CD4-positive, alpha-beta T cell (primary cell): ENCODE measurements around the gene HDAC9. TPM values are rescaled to one million over a fixed set of nuclear protein-coding genes. Genes with fewer than 3 reads are reported as not detected.

Experiments used
- ATAC-seq: fragments of 200-7000 bp; cut with Tn5 transposase; one replicate; pipeline ENCODE4 v1.10.0; 2022; ENCODE audit warnings: mild to moderate bottlenecking; ENCODE audit not compliant: poor library complexity
- CTCF ChIA-PET: fragments of 350-600 bp; sonication (Branson Sonifier 250); formaldehyde crosslinking; loops from one replicate; lab custom pipeline; 2021; ENCODE audit warnings: antibody characterized with exemption, inconsistent platforms; lab: Charles Lee
- POLR2A ChIA-PET: fragments of 350-600 bp; sonication (Branson Sonifier 250); formaldehyde crosslinking; loops from one replicate; lab custom pipeline; 2021; ENCODE audit warnings: antibody characterized with exemption, inconsistent platforms; lab: Charles Lee
- DNase-seq, 14 experiments: peaks; one replicate each; pipeline ENCODE4 v3.0.0-alpha.2; 2013 to 2020; ENCODE audit warnings: mixed read lengths in 2 of 14
- H3K27ac ChIP-seq, 2 donors: one replicate each; pipeline versions ENCODE4 v1.5.1 to v1.7.0; 2013; ENCODE audit warnings: low read length in 2 of 2, low read depth in 1 of 2, mild to moderate bottlenecking in 1 of 2
- H3K27me3 ChIP-seq, 2 experiments: 1 replicate in 1 of 2; 2 replicates in 1 of 2; pipeline versions ENCODE4 v1.6.1 to v1.7.0; 2013; ENCODE audit warnings: low read length in 2 of 2, control low read depth in 1 of 2, mild to moderate bottlenecking in 1 of 2, moderate library complexity in 1 of 2; ENCODE audit not compliant: insufficient read depth in 2 of 2, control insufficient read depth in 1 of 2
- H3K36me3 ChIP-seq: one replicate; pipeline ENCODE4 v1.6.1; 2013; ENCODE audit warnings: low read length, control low read depth; ENCODE audit not compliant: insufficient read depth
- H3K4me1 ChIP-seq: one replicate; pipeline ENCODE4 v1.6.1; 2013; ENCODE audit warnings: low read length, control low read depth; ENCODE audit not compliant: insufficient read depth
- H3K4me3 ChIP-seq: one replicate; pipeline ENCODE4 v1.5.1; 2013; ENCODE audit warnings: mild to moderate bottlenecking, low read length, moderate library complexity
- H3K9me3 ChIP-seq, 2 experiments: 1 replicate in 1 of 2; 2 replicates in 1 of 2; pipeline versions ENCODE4 v1.6.1 to v1.7.0; 2013; ENCODE audit warnings: low read length in 2 of 2, mild to moderate bottlenecking in 2 of 2, control low read depth in 1 of 2, moderate library complexity in 1 of 2; ENCODE audit not compliant: control insufficient read depth in 1 of 2, insufficient read depth in 1 of 2
- H3K27ac Mint-ChIP-seq: one replicate; pipeline ENCODE4 v1.8.0; 2020; ENCODE audit warnings: mixed read lengths
- H3K27me3 Mint-ChIP-seq: one replicate; pipeline ENCODE4 v1.8.0; 2021; ENCODE audit warnings: mixed read lengths
- H3K36me3 Mint-ChIP-seq: one replicate; pipeline ENCODE4 v1.8.0; 2021; ENCODE audit warnings: low read depth, mixed read lengths
- H3K4me1 Mint-ChIP-seq: one replicate; pipeline ENCODE4 v1.8.0; 2021; ENCODE audit warnings: low read depth, mixed read lengths
- H3K4me3 Mint-ChIP-seq: one replicate; pipeline ENCODE4 v1.8.0; 2020; ENCODE audit warnings: mild to moderate bottlenecking, mixed read lengths
- H3K9me3 Mint-ChIP-seq: one replicate; pipeline ENCODE4 v1.8.0; 2020; ENCODE audit warnings: mixed read lengths
- intact Hi-C, 2 experiments: fragments of 100-400 bp; cut with DNase I in 1 of 2; cut with micrococcal nuclease in 1 of 2; formaldehyde crosslinking; loops; one replicate each; pipeline versions ENCODE4 v1.15.1 to v1.9.0; 2023 to 2025; cut with DNase I, micrococcal nuclease
- total RNA-seq, 174 experiments: library from RNA in 2 of 174; stranded (reverse) in 2 of 174; gene quantifications; one replicate each; pipeline ENCODE4 v1.2.3 and lab custom pipeline; 2021 to 2026
- TF ChIP-seq, protein P1 (sequence below): fragments of 200-600 bp; IDR thresholded peaks from one replicate; pipeline ENCODE4 v1.8.0; 2022; ENCODE audit warnings: antibody characterized with exemption, mild to moderate bottlenecking

Gene HDAC9
- total RNA-seq, 2 experiments from 2014 or later: 0.73 to 1.2 TPM

DNA sequence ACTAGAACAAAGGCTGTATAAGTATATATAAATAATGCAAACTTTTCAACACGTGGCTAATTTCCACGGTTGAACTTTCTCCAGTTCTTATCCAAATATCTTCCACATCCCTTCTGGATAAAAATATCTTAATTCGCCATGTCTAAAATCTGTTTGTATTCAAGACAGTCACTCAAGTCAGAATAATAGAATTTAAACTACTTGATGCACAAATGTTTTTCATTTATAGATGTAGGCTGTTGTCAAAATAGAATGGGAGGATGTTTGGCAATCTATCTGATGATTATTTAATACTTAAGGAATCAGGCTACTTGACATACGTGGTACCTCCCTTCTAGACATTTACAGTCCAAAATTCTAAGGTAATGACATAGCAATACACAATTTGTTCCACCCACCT lies 417.6 kb downstream of the HDAC9 start:
- intact Hi-C loops: no loop called here
- POLR2A ChIA-PET: no interaction called here
- Mint-ChIP-seq H3K27me3 (no peaks in the 10 kb centered on the region), H3K9me3 (peaks cover 10% of the 10 kb centered on the region), H3K4me1 (no peaks in the 10 kb centered on the region), H3K4me3 (no peak overlapping the region), H3K27ac (no peak overlapping the region), H3K36me3 (no peaks in the 10 kb centered on the region)
- H3K36me3 ChIP-seq: no peaks in the 10 kb centered on the region
- no peaks in the 10 kb centered on the region for H3K4me1 ChIP-seq
- TF ChIP-seq, protein P1, sequence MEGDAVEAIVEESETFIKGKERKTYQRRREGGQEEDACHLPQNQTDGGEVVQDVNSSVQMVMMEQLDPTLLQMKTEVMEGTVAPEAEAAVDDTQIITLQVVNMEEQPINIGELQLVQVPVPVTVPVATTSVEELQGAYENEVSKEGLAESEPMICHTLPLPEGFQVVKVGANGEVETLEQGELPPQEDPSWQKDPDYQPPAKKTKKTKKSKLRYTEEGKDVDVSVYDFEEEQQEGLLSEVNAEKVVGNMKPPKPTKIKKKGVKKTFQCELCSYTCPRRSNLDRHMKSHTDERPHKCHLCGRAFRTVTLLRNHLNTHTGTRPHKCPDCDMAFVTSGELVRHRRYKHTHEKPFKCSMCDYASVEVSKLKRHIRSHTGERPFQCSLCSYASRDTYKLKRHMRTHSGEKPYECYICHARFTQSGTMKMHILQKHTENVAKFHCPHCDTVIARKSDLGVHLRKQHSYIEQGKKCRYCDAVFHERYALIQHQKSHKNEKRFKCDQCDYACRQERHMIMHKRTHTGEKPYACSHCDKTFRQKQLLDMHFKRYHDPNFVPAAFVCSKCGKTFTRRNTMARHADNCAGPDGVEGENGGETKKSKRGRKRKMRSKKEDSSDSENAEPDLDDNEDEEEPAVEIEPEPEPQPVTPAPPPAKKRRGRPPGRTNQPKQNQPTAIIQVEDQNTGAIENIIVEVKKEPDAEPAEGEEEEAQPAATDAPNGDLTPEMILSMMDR: no peak
- no peaks in the 10 kb centered on the region for H3K9me3 ChIP-seq
- no peak overlapping the region for H3K27ac ChIP-seq
- H3K4me3 ChIP-seq: no peak overlapping the region
- no peaks in the 10 kb centered on the region for H3K27me3 ChIP-seq
- ATAC-seq: no peak
- no peak for DNase-seq
- CTCF ChIA-PET: no interaction called here

DNA sequence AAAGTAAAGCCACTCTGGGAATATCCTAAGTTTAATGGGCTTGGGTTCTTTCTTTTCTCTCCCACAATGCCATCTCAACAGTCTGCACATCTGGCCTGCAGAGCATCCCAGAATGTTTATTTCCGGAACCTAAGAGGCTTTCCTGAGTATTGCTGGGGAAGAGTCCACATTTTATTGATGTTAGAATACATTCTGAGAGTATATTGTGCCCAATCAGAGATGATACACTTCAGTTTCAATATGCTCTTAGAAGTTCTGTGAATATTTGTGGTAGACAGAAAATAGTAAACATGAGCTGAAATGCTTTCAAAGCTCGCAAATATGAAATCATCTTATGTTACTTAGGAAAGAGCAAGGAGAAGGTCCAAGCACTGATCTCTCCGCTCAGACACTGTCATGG lies 421.3 kb downstream of the HDAC9 start:
- no peak overlapping the region for H3K4me3 Mint-ChIP-seq

DNA sequence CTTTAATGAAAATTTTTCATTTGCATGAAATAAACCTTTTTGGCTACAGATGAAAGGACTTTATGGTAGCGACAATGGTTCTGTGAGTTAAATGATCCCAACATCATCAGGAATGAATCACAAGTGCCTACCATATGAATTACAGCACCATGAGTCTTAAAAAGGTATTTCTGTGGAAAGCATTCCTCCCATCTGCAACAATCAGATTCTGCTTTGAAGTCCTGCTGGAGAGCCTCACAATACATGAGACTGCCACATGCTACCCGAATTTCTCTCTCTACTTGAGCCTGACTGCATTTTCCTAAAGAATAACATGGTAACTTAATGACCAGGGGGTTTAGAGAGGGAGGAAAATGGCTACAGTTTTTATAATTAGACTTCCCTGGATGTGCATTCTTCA lies 431.6 kb downstream of the HDAC9 start:
- Mint-ChIP-seq H3K27ac (no peak overlapping the region), H3K9me3 (peaks cover 9% of the 10 kb centered on the region), H3K4me3 (no peak overlapping the region), H3K4me1 (no peaks in the 10 kb centered on the region), H3K36me3 (no peaks in the 10 kb centered on the region), H3K27me3 (no peaks in the 10 kb centered on the region)
- ChIA-PET CTCF (no interaction called here), POLR2A (no interaction called here)
- DNase-seq (no peak), ATAC-seq (no peak)
- H3K27me3 ChIP-seq: no peaks in the 10 kb centered on the region
- TF ChIP-seq, protein P1: no peak
- intact Hi-C loops: no loop called here
- no peaks in the 10 kb centered on the region for H3K4me1 ChIP-seq
- H3K27ac ChIP-seq: no peak overlapping the region
- peaks cover 0 to 4% of the 10 kb centered on the region in 2 experiments for H3K9me3 ChIP-seq
- no peaks in the 10 kb centered on the region for H3K36me3 ChIP-seq
- H3K4me3 ChIP-seq: no peak overlapping the region

More for the DNA sequence above, 421.3 kb downstream of the HDAC9 start:
- no peak overlapping the region for H3K27ac Mint-ChIP-seq
- Histone ChIP-seq H3K9me3 (no peaks in the 10 kb centered on the region), H3K4me3 (no peak overlapping the region), H3K27ac (no peak overlapping the region), H3K4me1 (no peaks in the 10 kb centered on the region), H3K36me3 (no peaks in the 10 kb centered on the region), H3K27me3 (no peaks in the 10 kb centered on the region)
- no peak for ATAC-seq
- intact Hi-C loops: no loop called here
- no peaks in the 10 kb centered on the region for H3K27me3 Mint-ChIP-seq
- peaks cover 5% of the 10 kb centered on the region for H3K9me3 Mint-ChIP-seq
- TF ChIP-seq, protein P1: no peak
- no peak for DNase-seq
- H3K36me3 Mint-ChIP-seq: no peaks in the 10 kb centered on the region
- no peaks in the 10 kb centered on the region for H3K4me1 Mint-ChIP-seq
- POLR2A ChIA-PET: no interaction called here
- CTCF ChIA-PET: no interaction called here
